HL-60 (cell line): ENCODE results near the gene CSH1.
"Not testable (repeated sequence)": the region's sequence is repeated elsewhere in the genome, so short reads cannot be mapped to it uniquely, and the experiment has no call there.

Experiments
- DNase-seq, 2 experiments: peaks; one replicate each; pipeline ENCODE4 v3.0.0-alpha.2; 2010 to 2020; ENCODE audit warnings: low read depth in 1 of 2, low spot score in 1 of 2
- H3K27ac ChIP-seq: fragments of 250-450 bp; sonication (Bioruptor Pico); replicated peaks from 2 replicates; pipeline ENCODE4 v1.5.1; 2020; ENCODE audit warnings: mild to moderate bottlenecking, moderate library complexity
- H3K27me3 ChIP-seq: fragments of 250-450 bp; sonication (Bioruptor Pico); 2 replicates; pipeline ENCODE4 v1.5.1; 2021; ENCODE audit warnings: mild to moderate bottlenecking, moderate library complexity; ENCODE audit not compliant: insufficient read depth, poor library complexity, severe bottlenecking
- H3K4me3 ChIP-seq: replicated peaks from 2 replicates; pipeline ENCODE4 v1.5.1; 2011; ENCODE audit warnings: mild to moderate bottlenecking, control low read depth, low read length; ENCODE audit not compliant: insufficient read depth
- GABPA ChIP-seq: IDR thresholded peaks from 2 replicates; pipeline ENCODE4 v1.6.1; 2012; ENCODE audit warnings: low read depth
- POLR2AphosphoS5 ChIP-seq: IDR thresholded peaks from 2 replicates; pipeline ENCODE4 v1.6.1; 2012; ENCODE audit warnings: low read depth
- SPI1 ChIP-seq: IDR thresholded peaks from 2 replicates; pipeline ENCODE4 v1.6.1; 2012; ENCODE audit warnings: low read depth, mild to moderate bottlenecking, borderline replicate concordance
- TF ChIP-seq, protein P1 (sequence below): IDR thresholded peaks from 2 replicates; pipeline ENCODE4 v1.6.1; 2012; ENCODE audit warnings: low read depth; ENCODE audit not compliant: insufficient replicate concordance
- TF ChIP-seq, protein P2 (sequence below): IDR thresholded peaks from one replicate; pipeline ENCODE4 v1.5.1; 2011; ENCODE audit warnings: low read length, control low read depth, inconsistent platforms; ENCODE audit not compliant: insufficient read depth

The CSH1 gene

DNA sequence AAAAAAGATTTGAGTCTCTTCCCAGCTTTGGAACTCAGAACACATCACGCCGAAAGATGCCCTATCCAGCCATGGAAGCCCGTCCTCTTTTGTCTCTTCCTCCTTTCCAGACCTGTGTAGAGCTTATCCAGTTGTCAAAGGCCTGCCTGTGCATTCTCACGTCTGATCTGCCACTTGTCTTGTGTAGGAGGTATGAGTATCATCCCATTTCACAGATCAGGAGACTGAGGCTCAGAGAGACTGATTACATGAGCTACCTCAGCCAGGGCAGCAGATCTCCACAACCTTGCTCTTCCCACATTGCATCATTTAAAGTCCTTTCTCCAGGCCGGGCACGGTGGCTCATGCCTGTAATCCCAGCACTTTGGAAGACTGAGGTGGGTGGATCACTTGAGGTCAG lies 21.7 kb downstream of the CSH1 start:
- H3K4me3 ChIP-seq, DNase-seq, H3K27me3 ChIP-seq, H3K27ac ChIP-seq: not testable (repeated sequence)

DNA sequence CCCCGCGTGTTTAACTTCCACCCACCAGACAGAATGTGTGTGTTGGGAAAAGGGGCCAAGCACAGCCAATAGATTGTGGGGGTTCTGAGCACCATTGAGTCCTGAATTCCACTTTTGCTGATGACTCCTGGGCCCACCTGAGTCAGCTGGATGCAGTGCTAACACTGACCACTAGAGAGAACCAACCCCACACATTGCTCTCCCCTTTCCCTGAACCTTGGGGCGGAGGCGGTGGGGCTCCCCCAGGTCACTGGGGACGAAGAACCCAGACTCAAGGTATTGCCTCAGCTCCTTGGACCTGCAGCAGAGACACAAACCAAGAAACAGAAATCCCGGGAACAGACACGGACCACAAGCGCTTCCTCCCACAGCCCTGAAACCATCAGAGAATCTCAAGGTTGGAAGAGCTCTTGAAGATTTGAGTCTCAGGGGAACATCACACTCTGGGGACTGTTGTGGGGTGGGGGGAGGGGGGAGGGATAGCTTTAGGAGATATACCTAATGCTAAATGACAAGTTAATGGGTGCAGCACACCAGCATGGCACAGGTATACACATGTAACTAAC lies 22.2 kb downstream of the CSH1 start:
- not testable (repeated sequence) for DNase-seq, H3K27me3 ChIP-seq, H3K4me3 ChIP-seq, H3K27ac ChIP-seq

DNA sequence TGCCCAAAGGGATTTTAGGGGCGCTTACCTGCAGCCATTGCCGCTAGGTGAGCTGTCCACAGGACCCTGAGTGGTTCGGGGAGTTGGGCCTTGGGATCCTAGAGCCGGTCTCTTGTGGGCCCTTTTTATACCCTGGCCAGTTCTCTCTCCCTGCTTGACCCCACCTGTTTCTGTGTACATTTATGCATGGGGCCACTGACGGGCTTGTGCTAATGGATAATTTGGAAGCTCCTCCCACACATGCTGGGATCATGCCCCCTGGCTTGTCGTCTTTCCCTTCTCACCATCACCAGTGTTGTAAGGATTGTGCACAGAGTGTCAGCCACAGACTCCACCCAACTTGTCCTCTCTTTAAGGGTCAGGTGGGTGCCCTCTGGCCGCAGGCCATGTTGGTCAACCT lies 22.8 kb downstream of the CSH1 start, which contains the start of gene CSH2:
Gene CSH2, minus strand, starts transcription at position 101 of the 400 bp plus-strand sequence. Its CDS starts 63 bp downstream, at position 38.
- H3K27ac ChIP-seq, H3K4me3 ChIP-seq, DNase-seq: not testable (repeated sequence)

DNA sequence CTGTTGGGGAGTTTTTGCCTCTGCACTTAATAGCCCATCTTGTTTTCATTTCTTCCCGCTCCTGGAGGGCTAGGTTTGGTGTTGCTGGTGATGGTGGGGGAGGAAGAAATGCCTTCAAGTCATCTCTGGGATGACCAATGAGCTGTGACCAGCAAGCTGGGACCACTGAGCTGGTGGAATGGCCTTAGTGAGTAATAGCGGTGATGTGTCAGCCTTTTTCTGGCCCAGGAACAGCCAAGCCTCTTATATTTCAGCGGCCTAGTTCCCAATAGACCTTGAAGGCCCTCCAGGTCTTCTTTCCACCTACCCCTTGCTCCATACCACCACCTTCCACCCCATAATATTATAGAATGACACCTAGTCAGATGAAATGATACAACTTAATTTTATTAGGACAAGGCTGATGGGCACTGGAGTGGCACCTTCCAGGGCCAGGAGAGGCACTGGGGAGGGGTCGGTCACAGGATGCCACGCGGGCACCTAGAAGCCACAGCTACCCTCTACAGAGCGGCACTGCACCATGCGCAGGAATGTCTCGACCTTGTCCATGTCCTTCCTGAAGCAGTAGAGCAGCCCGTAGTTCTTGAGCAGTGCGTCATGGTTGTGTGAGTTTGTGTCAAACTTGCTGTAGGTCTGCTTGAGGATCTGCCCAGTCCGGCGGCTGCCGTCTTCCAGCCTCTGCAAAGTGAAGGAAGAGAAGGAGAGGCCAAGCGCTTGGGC lies 24.6 kb downstream of the CSH1 start:
- DNase-seq, H3K27me3 ChIP-seq, H3K27ac ChIP-seq, H3K4me3 ChIP-seq: not testable (repeated sequence)

More for the DNA sequence above, 22.8 kb downstream of the CSH1 start, which contains the start of gene CSH2:
- H3K27me3 ChIP-seq, result not testable (repeated sequence)

DNA sequence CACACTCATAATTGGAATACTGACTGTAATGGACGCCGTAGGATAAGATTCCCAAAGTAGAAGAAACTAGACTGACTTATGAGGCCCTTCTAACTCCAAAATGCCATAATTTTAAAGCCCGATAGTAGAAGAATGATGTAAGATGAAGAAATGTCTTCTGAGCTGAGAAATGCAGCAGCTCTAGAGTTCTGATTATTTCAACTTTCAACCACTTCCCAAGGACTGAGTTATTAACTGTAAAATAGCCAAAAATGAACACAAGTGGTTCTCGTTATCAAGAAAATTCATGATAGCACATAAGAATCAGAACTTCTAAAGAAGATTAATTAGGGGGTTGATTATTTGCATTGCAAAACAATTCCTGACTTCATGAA lies 26.1 kb downstream of the CSH1 start:
- H3K27me3 ChIP-seq, DNase-seq, H3K4me3 ChIP-seq, H3K27ac ChIP-seq: not testable (repeated sequence)

DNA sequence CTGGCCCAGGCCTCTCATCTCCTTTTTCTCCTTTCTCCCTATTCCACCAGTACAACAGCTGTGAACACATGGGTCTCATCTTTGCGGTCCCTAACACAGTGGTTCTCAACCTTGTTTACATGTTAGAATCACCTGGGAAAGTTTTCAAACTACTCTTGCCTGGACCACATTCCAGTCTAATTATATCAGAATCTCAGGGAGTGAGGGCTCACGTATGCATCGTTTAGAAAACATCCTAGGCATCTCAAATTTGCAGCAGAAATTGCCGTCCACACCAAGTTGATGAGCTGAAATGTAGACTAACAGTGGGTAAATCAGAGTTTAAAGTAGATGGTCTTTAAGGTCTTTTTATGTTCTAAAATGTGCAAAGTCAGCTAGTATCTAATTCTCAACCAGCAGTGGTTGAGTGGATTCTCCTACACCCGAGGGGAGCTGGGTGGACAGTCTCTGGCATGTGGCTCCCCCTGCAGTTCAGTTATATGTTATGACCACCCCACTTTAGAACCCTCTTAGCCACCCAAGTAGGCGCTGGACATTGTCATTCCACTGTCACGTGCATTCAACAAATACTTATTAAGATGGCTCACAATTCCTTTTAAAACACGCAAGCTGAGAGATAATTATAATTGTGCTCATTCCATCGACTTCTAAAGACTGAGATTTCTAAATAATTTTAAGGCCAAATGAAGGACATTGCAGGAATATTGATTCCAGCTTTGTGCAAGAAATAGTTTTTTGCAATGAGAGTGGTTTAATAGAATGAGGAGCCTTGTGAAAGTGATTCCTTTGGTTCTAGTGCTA lies 26.7 kb downstream of the CSH1 start:
- H3K27me3 ChIP-seq, DNase-seq, H3K27ac ChIP-seq, H3K4me3 ChIP-seq: not testable (repeated sequence)

DNA sequence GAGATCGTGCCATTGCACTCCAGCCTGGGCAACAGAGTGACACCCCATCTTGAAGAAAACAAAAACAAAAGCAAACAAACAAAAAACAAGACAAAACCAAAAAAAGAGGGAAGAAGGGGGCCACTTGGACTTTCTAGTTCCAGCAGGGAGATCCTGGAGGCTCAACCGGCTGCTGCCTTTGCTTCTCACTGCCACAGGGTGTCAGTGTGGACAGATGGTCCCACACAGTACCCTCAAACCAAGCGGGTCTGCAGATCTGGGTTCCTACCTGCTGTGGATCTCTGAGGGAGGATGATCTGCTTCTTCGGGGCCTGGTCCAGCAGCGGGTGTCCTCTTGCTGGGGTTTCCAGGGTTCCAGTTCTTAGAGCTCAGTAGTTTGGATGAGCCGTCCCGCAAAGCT lies 29.7 kb downstream of the CSH1 start:
- H3K27me3 ChIP-seq, DNase-seq, H3K27ac ChIP-seq, H3K4me3 ChIP-seq: not testable (repeated sequence)

DNA sequence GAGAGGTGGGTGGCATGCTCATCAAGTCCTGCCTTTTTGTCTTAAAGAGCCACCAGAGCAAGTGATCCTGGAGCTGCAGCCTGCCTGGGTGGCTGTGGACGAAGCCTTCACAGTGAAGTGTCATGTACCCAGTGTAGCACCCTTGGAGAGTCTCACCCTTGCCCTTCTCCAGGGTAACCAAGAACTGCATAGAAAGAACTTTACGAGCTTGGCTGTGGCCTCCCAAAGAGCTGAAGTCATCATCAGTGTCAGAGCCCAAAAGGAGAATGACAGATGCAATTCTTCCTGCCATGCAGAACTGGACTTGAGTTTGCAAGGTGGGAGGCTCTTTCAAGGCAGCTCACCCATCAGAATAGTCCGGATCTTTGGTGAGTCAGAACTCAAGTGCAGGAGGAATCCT lies 37.1 kb downstream of the CSH1 start:
- TF ChIP-seq POLR2AphosphoS5 (no peak), SPI1 (no peak), GABPA (no peak)
- TF ChIP-seq, protein P1, sequence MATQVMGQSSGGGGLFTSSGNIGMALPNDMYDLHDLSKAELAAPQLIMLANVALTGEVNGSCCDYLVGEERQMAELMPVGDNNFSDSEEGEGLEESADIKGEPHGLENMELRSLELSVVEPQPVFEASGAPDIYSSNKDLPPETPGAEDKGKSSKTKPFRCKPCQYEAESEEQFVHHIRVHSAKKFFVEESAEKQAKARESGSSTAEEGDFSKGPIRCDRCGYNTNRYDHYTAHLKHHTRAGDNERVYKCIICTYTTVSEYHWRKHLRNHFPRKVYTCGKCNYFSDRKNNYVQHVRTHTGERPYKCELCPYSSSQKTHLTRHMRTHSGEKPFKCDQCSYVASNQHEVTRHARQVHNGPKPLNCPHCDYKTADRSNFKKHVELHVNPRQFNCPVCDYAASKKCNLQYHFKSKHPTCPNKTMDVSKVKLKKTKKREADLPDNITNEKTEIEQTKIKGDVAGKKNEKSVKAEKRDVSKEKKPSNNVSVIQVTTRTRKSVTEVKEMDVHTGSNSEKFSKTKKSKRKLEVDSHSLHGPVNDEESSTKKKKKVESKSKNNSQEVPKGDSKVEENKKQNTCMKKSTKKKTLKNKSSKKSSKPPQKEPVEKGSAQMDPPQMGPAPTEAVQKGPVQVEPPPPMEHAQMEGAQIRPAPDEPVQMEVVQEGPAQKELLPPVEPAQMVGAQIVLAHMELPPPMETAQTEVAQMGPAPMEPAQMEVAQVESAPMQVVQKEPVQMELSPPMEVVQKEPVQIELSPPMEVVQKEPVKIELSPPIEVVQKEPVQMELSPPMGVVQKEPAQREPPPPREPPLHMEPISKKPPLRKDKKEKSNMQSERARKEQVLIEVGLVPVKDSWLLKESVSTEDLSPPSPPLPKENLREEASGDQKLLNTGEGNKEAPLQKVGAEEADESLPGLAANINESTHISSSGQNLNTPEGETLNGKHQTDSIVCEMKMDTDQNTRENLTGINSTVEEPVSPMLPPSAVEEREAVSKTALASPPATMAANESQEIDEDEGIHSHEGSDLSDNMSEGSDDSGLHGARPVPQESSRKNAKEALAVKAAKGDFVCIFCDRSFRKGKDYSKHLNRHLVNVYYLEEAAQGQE, result no peak
- TF ChIP-seq, protein P2, sequence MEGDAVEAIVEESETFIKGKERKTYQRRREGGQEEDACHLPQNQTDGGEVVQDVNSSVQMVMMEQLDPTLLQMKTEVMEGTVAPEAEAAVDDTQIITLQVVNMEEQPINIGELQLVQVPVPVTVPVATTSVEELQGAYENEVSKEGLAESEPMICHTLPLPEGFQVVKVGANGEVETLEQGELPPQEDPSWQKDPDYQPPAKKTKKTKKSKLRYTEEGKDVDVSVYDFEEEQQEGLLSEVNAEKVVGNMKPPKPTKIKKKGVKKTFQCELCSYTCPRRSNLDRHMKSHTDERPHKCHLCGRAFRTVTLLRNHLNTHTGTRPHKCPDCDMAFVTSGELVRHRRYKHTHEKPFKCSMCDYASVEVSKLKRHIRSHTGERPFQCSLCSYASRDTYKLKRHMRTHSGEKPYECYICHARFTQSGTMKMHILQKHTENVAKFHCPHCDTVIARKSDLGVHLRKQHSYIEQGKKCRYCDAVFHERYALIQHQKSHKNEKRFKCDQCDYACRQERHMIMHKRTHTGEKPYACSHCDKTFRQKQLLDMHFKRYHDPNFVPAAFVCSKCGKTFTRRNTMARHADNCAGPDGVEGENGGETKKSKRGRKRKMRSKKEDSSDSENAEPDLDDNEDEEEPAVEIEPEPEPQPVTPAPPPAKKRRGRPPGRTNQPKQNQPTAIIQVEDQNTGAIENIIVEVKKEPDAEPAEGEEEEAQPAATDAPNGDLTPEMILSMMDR, result no peak
- H3K4me3 ChIP-seq, result no peak overlapping the region

DNA sequence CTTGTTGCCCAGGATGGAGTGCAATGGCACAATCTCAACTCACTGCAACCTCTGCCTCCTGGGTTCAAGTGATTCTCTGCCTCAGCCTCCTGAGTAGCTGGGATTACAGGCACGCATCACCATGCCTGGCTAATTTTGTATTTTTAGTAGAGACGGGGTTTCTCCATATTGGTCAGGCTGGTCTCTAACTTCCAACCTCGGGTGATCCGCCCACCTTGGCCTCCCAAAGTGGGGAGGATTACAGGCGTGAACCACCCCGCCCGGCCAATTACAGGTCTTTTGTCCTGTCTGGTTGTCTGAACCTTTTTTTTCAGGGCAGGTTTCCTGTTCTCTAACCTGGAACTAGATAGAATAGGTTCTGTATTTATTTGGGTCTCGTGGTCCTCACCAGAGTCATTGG lies 39.9 kb downstream of the CSH1 start:
- H3K4me3 ChIP-seq, H3K27ac ChIP-seq, DNase-seq, H3K27me3 ChIP-seq: not testable (repeated sequence)

More for the DNA sequence above, 37.1 kb downstream of the CSH1 start:
- H3K27ac ChIP-seq, result no peak overlapping the region
- no peak for DNase-seq
- H3K27me3 ChIP-seq, result no peaks in the 10 kb centered on the region
